SU-DHL-6 (cell line): ENCODE data around the gene CMBL.

Experiments
- CTCF ChIP-seq: fragments of 200-600 bp; sonication (generic); IDR thresholded peaks from one replicate; pipeline ENCODE4 v1.5.1; 2017; ENCODE audit warnings: antibody characterized with exemption, mild to moderate bottlenecking, low read length, moderate library complexity; ENCODE audit not compliant: insufficient read depth, poor library complexity, severe bottlenecking
- EZH2phosphoT487 ChIP-seq: fragments of 200-600 bp; sonication (generic), shearing (Covaris generic); conservative IDR thresholded peaks from 2 replicates; pipeline ENCODE4 v1.6.1; 2018; ENCODE audit warnings: mild to moderate bottlenecking, antibody characterized with exemption, low read length, moderate library complexity, mixed read lengths

- TF ChIP-seq CTCF = no peak
- TF ChIP-seq EZH2phosphoT487 = no peak
These were observed 18.3 kb downstream of the CMBL start for GRCh38 chr5:10289353-10289752.
